Brain microvascular endothelial cell (primary cell): ENCODE results near the gene ARID2.

Experiments
- DNase-seq: peaks from one replicate; pipeline ENCODE4 v3.0.0-alpha.2; 2020
- H3K27ac ChIP-seq: fragments of 250-450 bp; sonication (Bioruptor Pico); 2 replicates; pipeline ENCODE4 v1.5.1; 2020; ENCODE audit warnings: mild to moderate bottlenecking, moderate library complexity
- H3K27me3 ChIP-seq: fragments of 250-450 bp; sonication (Bioruptor Pico); replicated peaks from 2 replicates; pipeline ENCODE4 v1.5.1; 2020; ENCODE audit warnings: mild to moderate bottlenecking
- H3K36me3 ChIP-seq: fragments of 250-450 bp; sonication (Bioruptor Pico); replicated peaks from 2 replicates; pipeline ENCODE4 v1.5.1; 2020; ENCODE audit warnings: mild to moderate bottlenecking
- H3K4me3 ChIP-seq: 2 replicates; pipeline ENCODE4 v1.5.1; 2011; ENCODE audit warnings: low read depth, mild to moderate bottlenecking, control low read depth, low read length, moderate library complexity
- in situ Hi-C: cut with HindIII; loops from 2 replicates; pipeline ENCODE4 v1.10.0; 2017; ENCODE audit warnings: low sequenced_read_pairs, low pct_ligation_motif_present
- TF ChIP-seq, protein P1 (sequence below): IDR thresholded peaks from 2 replicates; pipeline ENCODE4 v1.5.1; 2011; ENCODE audit warnings: low read depth, mild to moderate bottlenecking, moderate library complexity, low read length, control low read depth, inconsistent platforms; ENCODE audit errors: missing control alignments

ARID2 gene

GRCh38 chr12:45918818-45919217 is 189.3 kb downstream of the ARID2 start:
- Histone ChIP-seq H3K4me3 (no peak overlapping the region), H3K36me3 (peaks cover 25% of the 10 kb centered on the region), H3K27ac (no peak overlapping the region), H3K27me3 (no peaks in the 10 kb centered on the region)
- DNase-seq, result no peak
- in situ Hi-C loops, result no loop called here
- TF ChIP-seq, protein P1, sequence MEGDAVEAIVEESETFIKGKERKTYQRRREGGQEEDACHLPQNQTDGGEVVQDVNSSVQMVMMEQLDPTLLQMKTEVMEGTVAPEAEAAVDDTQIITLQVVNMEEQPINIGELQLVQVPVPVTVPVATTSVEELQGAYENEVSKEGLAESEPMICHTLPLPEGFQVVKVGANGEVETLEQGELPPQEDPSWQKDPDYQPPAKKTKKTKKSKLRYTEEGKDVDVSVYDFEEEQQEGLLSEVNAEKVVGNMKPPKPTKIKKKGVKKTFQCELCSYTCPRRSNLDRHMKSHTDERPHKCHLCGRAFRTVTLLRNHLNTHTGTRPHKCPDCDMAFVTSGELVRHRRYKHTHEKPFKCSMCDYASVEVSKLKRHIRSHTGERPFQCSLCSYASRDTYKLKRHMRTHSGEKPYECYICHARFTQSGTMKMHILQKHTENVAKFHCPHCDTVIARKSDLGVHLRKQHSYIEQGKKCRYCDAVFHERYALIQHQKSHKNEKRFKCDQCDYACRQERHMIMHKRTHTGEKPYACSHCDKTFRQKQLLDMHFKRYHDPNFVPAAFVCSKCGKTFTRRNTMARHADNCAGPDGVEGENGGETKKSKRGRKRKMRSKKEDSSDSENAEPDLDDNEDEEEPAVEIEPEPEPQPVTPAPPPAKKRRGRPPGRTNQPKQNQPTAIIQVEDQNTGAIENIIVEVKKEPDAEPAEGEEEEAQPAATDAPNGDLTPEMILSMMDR, result no peak

GRCh38 chr12:45928309-45928708 is 198.8 kb downstream of the ARID2 start:
- H3K4me3 ChIP-seq, result no peak overlapping the region
- no peak for DNase-seq
- H3K27ac ChIP-seq, result no peak overlapping the region
- in situ Hi-C loops, result no loop called here
- H3K27me3 ChIP-seq, result no peaks in the 10 kb centered on the region
- peaks cover 52% of the 10 kb centered on the region for H3K36me3 ChIP-seq
- TF ChIP-seq, protein P1, result no peak

DNA sequence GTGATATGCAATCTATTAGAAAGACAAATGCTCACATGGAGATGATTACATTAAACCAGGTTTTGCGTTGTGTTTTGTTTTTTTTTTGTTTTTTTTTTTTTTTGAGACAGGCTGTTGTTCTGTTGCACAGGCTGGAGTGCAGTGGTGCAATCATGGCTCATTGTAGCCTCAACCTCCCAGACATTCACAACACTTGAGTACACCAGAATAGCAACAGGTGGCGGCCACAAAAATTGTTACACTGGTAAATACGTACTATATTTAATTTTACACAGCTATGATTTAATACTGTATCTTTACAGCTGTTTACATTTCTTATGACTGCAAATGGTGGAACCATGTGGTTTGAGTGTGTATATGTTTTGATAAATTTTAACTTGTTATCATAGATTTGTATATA is 200.9 kb downstream of the ARID2 start:
- TF ChIP-seq, protein P1, result no peak
- in situ Hi-C loops, result no loop called here
- peaks cover 40% of the 10 kb centered on the region for H3K36me3 ChIP-seq
- H3K27ac ChIP-seq, result no peak overlapping the region
- no peak overlapping the region for H3K4me3 ChIP-seq
- no peaks in the 10 kb centered on the region for H3K27me3 ChIP-seq
- no peak for DNase-seq

DNA sequence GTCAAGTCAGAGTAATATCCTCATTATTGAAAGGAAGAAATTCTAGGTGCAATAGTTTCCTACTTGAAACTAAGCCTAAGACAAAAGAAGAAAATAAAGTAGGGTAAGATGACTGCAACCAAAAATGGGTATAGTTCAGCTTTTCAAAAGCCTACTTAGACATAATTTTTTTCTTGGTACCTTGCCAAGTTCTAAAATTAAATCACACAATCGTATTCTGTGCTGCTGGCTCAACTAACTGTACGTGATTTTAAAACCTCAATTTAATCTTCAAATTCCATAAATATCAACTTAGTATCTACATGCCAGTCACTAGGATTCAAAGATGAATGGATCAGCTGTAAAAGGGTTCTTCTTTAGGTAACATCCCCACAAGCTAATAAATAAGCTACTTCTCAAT is 204.0 kb downstream of the ARID2 start:
- TF ChIP-seq, protein P1, result no peak
- Histone ChIP-seq H3K4me3 (no peak overlapping the region), H3K36me3 (peaks cover 22% of the 10 kb centered on the region), H3K27ac (no peak overlapping the region), H3K27me3 (no peaks in the 10 kb centered on the region)
- in situ Hi-C loops, result no loop called here
- no peak for DNase-seq

- Histone ChIP-seq H3K27ac (no peak overlapping the region), H3K4me3 (no peak overlapping the region), H3K27me3 (no peaks in the 10 kb centered on the region), H3K36me3 (peaks cover 18% of the 10 kb centered on the region)
- in situ Hi-C loops, result no loop called here
- TF ChIP-seq, protein P1, result no peak
- DNase-seq, result no peak
Observed at GRCh38 chr12:45934956-45935355, 205.4 kb downstream of the ARID2 start.

DNA sequence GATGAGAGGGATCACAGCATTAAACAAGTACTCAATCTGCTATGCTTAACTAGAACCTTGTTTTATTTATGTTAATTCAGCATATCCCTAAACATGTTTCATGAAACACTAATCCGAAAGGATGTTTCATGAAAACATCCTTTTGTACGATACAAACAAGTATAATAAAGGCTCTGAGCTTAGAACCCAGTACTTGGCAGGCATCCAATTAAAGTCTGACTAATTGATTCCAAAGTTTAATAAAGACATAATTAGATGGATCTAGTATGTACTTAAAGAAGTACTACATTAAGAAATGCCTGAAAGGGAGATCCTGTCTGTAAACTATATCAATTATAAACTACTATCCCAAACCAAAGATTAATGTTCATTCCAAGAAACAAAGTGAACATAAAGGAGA is 209.1 kb downstream of the ARID2 start:
- no peak overlapping the region for H3K4me3 ChIP-seq
- in situ Hi-C loops, result no loop called here
- H3K36me3 ChIP-seq, result no peaks in the 10 kb centered on the region
- TF ChIP-seq, protein P1, result no peak
- H3K27ac ChIP-seq, result no peak overlapping the region
- no peaks in the 10 kb centered on the region for H3K27me3 ChIP-seq
- DNase-seq, result no peak
